HEK293T (cell line): Measurements from ENCODE around the gene LEMD1.

Source experiments
- CTCF ChIA-PET: fragments of 350-600 bp; formaldehyde crosslinking; extraction: SDS; loops from one replicate; lab custom pipeline; 2021; ENCODE audit warnings: antibody characterized with exemption, inconsistent platforms; lab: Yijun Ruan, JAX
- POLR2A ChIA-PET: fragments of 350-600 bp; formaldehyde crosslinking; extraction: SDS; loops from one replicate; lab custom pipeline; 2020; ENCODE audit warnings: antibody characterized with exemption, inconsistent platforms; lab: Yijun Ruan, JAX
- DNase-seq: peaks from one replicate; pipeline ENCODE4 v3.0.0; 2012; ENCODE audit warnings: mixed read lengths; ENCODE audit errors: extremely low spot score
- ARNT ChIP-seq: fragments of 450-650 bp; IDR thresholded peaks from 2 replicates; pipeline ENCODE4 v1.6.1; 2017; ENCODE audit warnings: mild to moderate bottlenecking
- BHLHE40 ChIP-seq: fragments of 450-650 bp; IDR thresholded peaks from 2 replicates; pipeline ENCODE4 v1.6.1; 2016; ENCODE audit warnings: mild to moderate bottlenecking, moderate library complexity, borderline replicate concordance
- CTBP1 ChIP-seq: fragments of 450-650 bp; IDR thresholded peaks from 2 replicates; pipeline ENCODE4 v1.6.1; 2016; ENCODE audit warnings: borderline replicate concordance
- ELF4 ChIP-seq: fragments of 450-650 bp; IDR thresholded peaks from 2 replicates; pipeline ENCODE4 v1.6.1; 2017; ENCODE audit warnings: antibody characterized with exemption
- FOXA1 ChIP-seq: fragments of 450-650 bp; IDR thresholded peaks from 2 replicates; pipeline ENCODE4 v1.6.1; 2016; ENCODE audit warnings: mild to moderate bottlenecking
- FOXK2 ChIP-seq: fragments of 450-650 bp; IDR thresholded peaks from 2 replicates; pipeline ENCODE4 v1.6.1; 2016; ENCODE audit warnings: mild to moderate bottlenecking
- FOXM1 ChIP-seq: fragments of 450-650 bp; IDR thresholded peaks from 2 replicates; pipeline ENCODE4 v1.6.1; 2017; ENCODE audit warnings: mild to moderate bottlenecking, borderline replicate concordance
- HDGF ChIP-seq: fragments of 450-650 bp; IDR thresholded peaks from 2 replicates; pipeline ENCODE4 v1.6.1; 2017; ENCODE audit warnings: antibody characterized with exemption, borderline replicate concordance
- L3MBTL2 ChIP-seq: fragments of 450-650 bp; conservative IDR thresholded peaks from 2 replicates; pipeline ENCODE4 v1.6.1; 2016; ENCODE audit warnings: mild to moderate bottlenecking
- LEF1 ChIP-seq: fragments of 450-650 bp; IDR thresholded peaks from 2 replicates; pipeline ENCODE4 v1.6.1; 2017; ENCODE audit warnings: mild to moderate bottlenecking, borderline replicate concordance
- NFRKB ChIP-seq: fragments of 450-650 bp; IDR thresholded peaks from 2 replicates; pipeline ENCODE4 v1.6.1; 2016; ENCODE audit warnings: mild to moderate bottlenecking, moderate library complexity
- SP1 ChIP-seq: fragments of 450-650 bp; IDR thresholded peaks from 2 replicates; pipeline ENCODE4 v1.6.1; 2017
- SUZ12 ChIP-seq: fragments of 450-650 bp; IDR thresholded peaks from 2 replicates; pipeline ENCODE4 v1.6.1; 2016; ENCODE audit warnings: mild to moderate bottlenecking
- TARDBP ChIP-seq: fragments of 450-650 bp; IDR thresholded peaks from 2 replicates; pipeline ENCODE4 v1.6.1; 2016
- ZNF384 ChIP-seq: fragments of 450-650 bp; IDR thresholded peaks from 2 replicates; pipeline ENCODE4 v1.6.1; 2016
- TF ChIP-seq, protein P1 (sequence below): fragments of 450-650 bp; IDR thresholded peaks from 2 replicates; pipeline ENCODE4 v1.6.1; 2016

The LEMD1 gene

DNA sequence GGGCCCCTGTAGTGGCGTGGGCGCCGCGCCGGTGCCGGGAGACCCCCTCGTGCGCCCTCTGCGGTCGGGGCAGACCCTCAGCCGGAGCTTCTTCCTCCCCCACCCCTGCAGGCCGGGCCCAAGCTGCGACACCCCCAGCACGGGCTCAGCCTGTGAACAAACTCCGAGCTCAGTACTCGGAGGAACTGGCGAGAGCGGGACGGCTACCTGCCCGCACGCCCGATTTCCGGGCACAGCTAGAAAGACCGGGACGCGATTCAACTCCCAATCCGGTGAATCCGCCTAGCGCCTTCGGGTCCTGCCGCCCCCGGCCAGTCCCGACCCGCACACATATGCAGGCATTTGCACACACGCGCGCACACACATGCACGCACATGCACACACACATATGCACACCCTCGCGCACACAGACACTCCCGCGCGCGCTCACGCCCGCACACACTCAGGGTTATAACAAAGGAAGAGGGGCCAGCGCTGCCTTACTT is 34.6 kb upstream of the LEMD1 start:
- TF ChIP-seq L3MBTL2 (0 out of 2 replicates have a peak, but pooled peaks have one; percentile 17), LEF1 (no peak)
- ChIA-PET POLR2A (interaction anchor here (1.2 kb wide), 1 partner anchor 15 kb away, joined by 4 read pairs; no protein-coding TSS in a partner anchor), CTCF (no interaction called here)
- DNase-seq = peak; percentile 59

DNA sequence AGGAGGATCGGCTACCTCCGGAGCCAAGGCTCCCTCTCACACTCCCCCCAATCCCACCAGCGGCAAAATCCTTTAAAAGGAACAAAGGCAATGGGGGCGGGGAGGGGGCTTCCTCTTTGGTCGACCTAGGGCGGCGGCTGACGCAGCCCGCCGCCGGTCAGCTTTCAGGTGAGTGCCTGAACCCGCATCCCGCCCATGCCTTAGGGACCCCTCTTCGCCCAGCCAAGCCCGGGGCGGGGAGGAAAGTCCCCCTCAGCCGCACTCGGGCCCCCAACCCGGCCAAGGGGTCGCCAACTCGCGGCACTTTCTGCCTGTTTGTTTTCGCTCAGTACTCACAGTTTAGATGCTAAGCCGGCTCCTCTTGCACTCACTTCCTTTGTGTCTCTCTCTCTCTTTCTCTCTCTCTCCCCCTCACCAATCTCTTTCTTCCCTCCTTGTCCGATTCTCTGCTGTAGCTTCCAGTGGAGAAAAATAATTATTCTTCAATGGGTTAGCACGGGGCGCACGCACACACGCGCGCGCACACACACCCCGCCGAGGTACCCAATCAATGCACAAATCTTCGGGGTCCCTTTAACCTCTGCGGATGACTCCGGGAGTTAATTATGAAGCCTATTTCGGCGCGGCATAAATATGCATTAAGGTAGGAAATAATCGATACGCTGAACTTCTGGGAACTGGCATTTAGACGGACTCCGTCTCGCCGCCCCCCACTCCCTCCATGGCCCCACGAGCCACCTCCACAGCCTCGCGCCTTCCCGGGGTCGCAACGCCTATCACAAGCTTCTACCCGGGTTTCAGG is 33.9 kb upstream of the LEMD1 start, which contains the start of gene BLACAT1:
Gene BLACAT1, minus strand, starts transcription at position 465 of the 802 bp plus-strand sequence.
- ChIA-PET CTCF (interaction anchor here (0.9 to 1.2 kb wide), 2 partner anchors 25 to 69 kb away, joined by 4 to 6 read pairs; no protein-coding TSS in a partner anchor), POLR2A (interaction anchor here (1.2 kb wide), 1 partner anchor 14 kb away, joined by 4 read pairs; no protein-coding TSS in a partner anchor)
- TF ChIP-seq ELF4 (no peak), CTBP1 (no peak), HDGF (no peak), ZNF384 (no peak), L3MBTL2 (no peak), FOXM1 (no peak), FOXK2 (no peak), SUZ12 (no peak), LEF1 (no peak), ARNT (no peak), FOXA1 (no peak), TARDBP (no peak), NFRKB (no peak), SP1 (no peak)
- TF ChIP-seq, protein P1, sequence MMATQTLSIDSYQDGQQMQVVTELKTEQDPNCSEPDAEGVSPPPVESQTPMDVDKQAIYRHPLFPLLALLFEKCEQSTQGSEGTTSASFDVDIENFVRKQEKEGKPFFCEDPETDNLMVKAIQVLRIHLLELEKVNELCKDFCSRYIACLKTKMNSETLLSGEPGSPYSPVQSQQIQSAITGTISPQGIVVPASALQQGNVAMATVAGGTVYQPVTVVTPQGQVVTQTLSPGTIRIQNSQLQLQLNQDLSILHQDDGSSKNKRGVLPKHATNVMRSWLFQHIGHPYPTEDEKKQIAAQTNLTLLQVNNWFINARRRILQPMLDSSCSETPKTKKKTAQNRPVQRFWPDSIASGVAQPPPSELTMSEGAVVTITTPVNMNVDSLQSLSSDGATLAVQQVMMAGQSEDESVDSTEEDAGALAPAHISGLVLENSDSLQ = no peak
- DNase-seq = no peak

DNA sequence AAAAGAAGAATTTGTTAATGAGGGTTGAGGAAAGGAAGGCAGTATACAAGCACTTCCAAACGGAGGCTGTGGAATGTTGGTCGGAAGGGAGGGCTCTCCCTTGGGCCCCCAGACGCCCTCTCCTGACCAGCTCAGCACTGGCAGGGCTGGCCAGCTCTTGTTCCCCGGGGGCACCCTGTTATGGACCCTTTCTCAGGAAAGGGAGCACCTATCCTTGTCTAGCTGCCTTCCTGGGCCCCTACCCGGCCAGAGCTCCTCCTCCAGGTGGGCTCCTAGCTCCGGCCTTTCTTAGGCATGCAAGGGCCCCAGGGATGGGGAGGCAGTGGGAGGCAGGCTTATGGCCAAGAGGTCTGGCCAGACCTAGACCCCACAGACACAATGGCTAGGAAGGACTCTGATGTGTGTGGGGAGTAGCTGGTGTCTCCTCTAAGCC is 33.1 kb upstream of the LEMD1 start:
- no peak for DNase-seq
- ChIA-PET CTCF (interaction anchor here (0.7 to 1.2 kb wide), 3 partner anchors 24 to 69 kb away, joined by 3 to 6 read pairs (median 4); no protein-coding TSS in a partner anchor), POLR2A (no interaction called here)
- no peak for TF ChIP-seq ARNT
- TF ChIP-seq SP1 = no peak
- TF ChIP-seq CTBP1 = no peak
- no peak for TF ChIP-seq ELF4
- TF ChIP-seq TARDBP = no peak
- TF ChIP-seq SUZ12 = no peak
- TF ChIP-seq L3MBTL2 = no peak
- TF ChIP-seq FOXA1 = no peak
- no peak for TF ChIP-seq LEF1
- no peak for TF ChIP-seq ZNF384
- no peak for TF ChIP-seq BHLHE40

DNA sequence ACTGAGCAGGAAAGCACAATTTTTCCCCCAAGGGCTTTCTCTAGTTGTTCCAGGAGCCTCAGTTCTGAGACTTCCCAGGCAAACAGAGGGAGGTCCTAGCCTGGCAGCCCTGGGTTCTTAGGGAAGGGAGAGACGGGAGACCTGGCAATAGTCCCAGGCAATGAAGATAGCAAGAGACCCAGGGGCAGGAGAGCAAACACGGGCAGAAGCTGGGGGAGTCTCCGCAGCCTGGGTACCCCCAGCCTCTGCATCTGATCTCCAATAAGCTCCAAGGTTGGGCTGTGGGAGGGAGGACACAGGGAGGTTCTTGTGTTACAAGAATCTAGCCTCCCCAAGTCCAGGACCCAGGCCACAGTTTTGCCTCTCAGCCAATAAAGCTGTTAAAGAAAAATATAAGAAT is 31.6 kb upstream of the LEMD1 start:
- DNase-seq = no peak
- CTCF ChIA-PET = no interaction called here
- no peak for TF ChIP-seq L3MBTL2
- no peak for TF ChIP-seq FOXK2
- no peak for TF ChIP-seq SUZ12
- TF ChIP-seq NFRKB = no peak
- no peak for TF ChIP-seq ELF4
- TF ChIP-seq, protein P1 = no peak
- TF ChIP-seq HDGF = no peak
- TF ChIP-seq SP1 = no peak
- no peak for TF ChIP-seq BHLHE40
- POLR2A ChIA-PET = no interaction called here

- ChIA-PET POLR2A (no interaction called here), CTCF (interaction anchor here (1.0 kb wide), 1 partner anchor 22 kb away, joined by 3 read pairs; no protein-coding TSS in a partner anchor)
- no peak for DNase-seq
- no peak for TF ChIP-seq SP1
- no peak for TF ChIP-seq ELF4
These were observed 31.1 kb upstream of the LEMD1 start for GRCh38 chr1:205452933-205453332.

GRCh38 chr1:205452364-205452763 is 30.5 kb upstream of the LEMD1 start:
- DNase-seq = no peak
- TF ChIP-seq ZNF384 (no peak), HDGF (no peak), FOXM1 (no peak), FOXA1 (no peak), BHLHE40 (no peak), ARNT (no peak), SUZ12 (no peak), TARDBP (no peak), LEF1 (no peak)
- ChIA-PET CTCF (interaction anchor here (1.0 kb wide), 1 partner anchor 22 kb away, joined by 3 read pairs; no protein-coding TSS in a partner anchor), POLR2A (no interaction called here)

DNA sequence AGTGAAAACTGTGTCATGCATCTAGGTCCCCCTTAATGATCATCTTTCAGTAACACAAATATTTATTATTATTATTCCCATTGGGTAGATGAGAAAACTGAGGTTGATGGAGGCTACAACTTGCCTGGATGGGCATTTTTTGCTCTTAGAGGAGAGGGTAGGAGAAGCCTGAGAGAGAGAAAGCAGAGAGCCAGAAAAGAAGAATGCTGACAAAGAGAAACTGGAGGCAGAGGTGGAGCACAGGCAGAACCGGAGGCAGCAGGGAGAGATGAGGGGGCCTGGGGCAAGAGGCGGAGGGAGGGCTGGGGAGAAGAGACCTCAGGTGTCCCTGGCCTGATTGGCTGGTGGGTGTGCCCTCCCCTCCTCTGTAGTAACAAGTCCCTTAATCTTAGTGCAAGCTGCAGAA is 29.9 kb upstream of the LEMD1 start:
- ChIA-PET CTCF (no interaction called here), POLR2A (no interaction called here)
- TF ChIP-seq BHLHE40 (no peak), HDGF (no peak), L3MBTL2 (no peak), FOXK2 (no peak), LEF1 (no peak)
- no peak for DNase-seq
